GM18867 (cell line): ENCODE results near the gene KPNA1.
A peak's percentile ranks its signal among the peaks of the same experiment; 100 is the strongest.
"Not testable (repeated sequence)": the region's sequence is repeated elsewhere in the genome, so short reads cannot be mapped to it uniquely, and the experiment has no call there.

Experiments
- ATAC-seq: cut with Tn5 transposase; IDR thresholded peaks from one replicate; pipeline ENCODE4 v1.9.1; 2021; ENCODE audit warnings: mild to moderate bottlenecking, moderate library complexity; ENCODE audit not compliant: unreplicated experiment

The KPNA1 gene

DNA sequence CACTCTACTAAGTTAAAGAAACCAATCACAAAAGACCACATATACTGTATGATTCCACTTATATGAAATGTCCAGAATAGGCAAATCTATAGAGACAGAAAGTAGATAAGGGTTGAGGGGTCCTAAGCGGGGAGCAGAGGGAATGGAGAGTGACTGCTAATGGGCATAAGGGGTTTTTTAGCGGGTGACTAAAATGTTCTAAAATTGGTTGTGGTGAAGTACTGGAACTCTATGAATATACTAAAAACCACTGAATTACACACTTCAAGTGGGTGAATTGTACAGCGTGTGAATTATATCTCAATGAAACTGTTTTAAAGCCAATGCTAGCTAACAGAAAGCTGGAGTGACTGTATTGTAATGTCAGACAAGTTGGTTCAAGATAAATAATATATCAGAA lies 33.3 kb downstream of the KPNA1 start:
- ATAC-seq = no peak

- no peak for ATAC-seq
Measured at GRCh38 chr3:122476532-122476931, 38.2 kb downstream of the KPNA1 start.

GRCh38 chr3:122475316-122475715 lies 39.4 kb downstream of the KPNA1 start:
- ATAC-seq = no peak

- ATAC-seq = no peak
Measured at GRCh38 chr3:122469659-122470058, 45.1 kb downstream of the KPNA1 start.

DNA sequence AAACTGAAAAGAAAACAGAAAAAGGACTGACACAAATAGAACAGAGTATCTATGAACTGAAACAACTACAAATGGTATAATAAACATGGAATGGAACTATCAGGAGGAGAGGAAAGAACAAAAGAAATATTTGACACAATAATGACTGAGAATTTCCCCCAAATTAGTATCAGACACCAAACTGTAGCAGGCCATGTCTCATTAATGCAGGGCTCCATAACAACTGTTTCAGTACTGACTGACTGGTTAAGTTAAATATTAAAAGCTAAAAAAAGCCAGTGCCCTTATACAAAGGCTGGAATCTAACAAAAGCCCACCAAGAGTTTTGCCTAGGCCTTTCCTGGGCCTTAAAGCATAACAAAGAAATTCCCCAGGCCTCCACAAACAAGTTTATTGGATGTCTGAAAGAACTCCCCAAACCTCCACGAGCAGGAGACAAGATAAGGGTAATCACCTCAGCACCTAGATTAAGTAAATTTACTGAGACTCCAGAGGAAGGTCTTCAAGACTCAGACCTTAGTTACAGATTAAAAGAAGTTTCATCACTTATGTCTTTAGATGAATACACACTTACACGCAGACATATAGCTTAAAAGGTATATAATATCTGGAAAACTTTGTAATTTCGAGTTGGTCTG lies 45.7 kb downstream of the KPNA1 start:
- peak; percentile 47 for ATAC-seq

GRCh38 chr3:122466701-122467240 lies 48.0 kb downstream of the KPNA1 start:
- ATAC-seq = no peak

DNA sequence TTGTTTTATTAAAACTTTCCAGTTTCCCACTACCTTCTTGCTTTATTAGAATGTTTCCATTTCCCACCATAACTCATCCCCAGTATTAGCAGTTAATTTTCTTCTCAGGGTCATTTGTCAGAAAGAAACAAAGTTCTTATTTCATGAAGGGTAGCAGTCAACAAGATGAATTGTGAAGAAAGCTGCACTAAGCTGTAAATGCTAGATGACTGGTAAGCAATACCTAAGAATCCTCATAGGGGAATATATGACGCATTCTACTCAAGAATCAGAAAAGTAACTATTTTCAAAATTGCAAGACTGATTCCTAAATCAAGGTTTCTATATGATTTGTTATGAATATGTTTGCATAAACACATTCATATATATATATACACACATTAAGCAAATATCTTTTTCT lies 50.1 kb downstream of the KPNA1 start:
- no peak for ATAC-seq

DNA sequence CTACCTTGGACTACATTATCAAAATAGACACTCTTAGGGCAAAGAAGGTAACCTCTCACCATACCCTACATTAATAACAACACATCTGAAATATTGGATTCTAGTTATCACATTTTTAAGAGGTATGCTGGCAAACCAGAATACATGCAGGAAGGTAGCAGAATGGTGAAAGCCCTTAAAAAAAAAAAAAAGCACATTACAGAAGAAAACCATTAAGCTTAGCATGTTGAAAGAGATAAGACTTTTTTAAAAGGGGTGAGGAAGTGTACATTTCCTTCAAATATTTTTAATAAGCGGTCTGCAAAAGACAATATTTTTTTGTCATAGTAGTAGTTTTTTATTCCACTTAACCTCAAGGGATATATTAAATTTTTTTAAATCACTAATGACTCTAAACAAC lies 52.3 kb downstream of the KPNA1 start:
- ATAC-seq = no peak

DNA sequence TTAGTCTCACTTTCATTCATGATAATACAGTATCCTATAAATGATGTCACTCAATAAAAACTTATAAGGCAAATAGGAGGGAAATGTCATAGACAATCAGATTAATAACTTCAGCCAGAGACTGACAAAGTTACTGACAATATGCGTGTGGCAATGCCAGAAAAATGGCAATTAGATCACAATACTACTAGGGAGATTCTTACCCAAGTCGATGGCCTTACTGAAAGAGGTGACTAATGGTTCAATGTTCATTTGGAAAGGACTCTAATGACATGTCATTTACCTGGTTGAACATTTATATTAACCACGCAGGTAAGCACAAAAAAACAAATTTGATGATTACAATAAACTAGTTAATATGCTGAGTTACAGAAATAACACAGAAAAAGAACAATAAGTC lies 52.9 kb downstream of the KPNA1 start:
- ATAC-seq = no peak

DNA sequence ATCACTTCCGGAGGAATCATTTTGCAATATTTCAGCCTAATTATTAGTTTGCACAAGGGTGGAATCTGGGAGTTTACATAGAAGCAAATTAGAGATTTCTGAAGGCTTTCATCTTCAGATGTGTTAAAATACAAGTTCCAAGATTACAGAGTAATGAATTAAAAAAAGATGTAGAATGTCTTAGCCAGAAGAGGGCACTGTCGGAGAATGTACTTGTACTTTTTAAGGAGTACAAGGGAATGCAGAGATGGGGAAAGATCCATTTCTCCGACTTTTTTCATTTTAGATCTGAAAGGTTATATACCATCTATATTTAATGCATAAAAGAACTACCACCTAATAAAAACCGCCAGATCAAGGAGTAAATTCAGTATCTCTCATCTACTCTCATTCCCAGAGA lies 55.7 kb downstream of the KPNA1 start:
- ATAC-seq = no peak

- ATAC-seq = no peak
Measured at GRCh38 chr3:122457706-122458105, 57.0 kb downstream of the KPNA1 start.

DNA sequence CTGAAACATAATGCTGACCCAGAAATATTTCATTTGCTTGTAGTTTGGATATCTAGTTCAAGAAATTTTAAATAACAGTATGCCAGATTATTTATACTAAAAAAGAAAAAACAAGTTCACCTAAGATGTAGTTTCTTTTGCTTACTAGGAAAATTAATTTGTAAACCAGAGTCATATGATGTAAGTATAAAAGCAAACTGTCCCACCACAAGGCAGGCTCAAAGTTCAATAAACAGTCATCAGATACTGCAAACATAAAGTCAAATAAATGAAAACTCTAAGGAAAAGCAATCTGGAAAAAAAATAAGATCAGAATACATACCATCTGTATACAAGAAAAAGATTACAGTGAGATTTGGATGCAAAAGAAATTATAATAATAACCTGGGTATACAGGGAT lies 58.7 kb downstream of the KPNA1 start:
- no peak for ATAC-seq

DNA sequence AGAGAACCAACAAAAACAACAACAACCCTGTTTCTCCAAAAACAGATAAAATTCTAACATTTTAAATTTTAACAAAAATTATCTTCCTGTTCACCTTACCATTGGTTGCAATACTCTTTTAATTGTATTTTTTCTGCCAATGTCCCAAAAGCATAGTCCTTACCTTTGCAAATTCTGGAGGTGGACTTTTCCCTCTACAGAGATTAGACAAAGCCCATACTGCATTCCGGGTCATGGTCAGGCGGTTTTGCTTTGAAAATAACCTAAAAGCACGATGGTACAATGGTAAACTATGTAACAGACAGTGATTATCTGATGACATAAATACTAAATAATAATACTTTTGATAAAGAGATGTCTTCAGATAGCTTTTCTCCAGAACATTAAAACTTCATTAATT lies 63.4 kb downstream of the KPNA1 start:
- ATAC-seq = no peak

GRCh38 chr3:122448218-122448617 lies 66.5 kb downstream of the KPNA1 start:
- ATAC-seq = not testable (repeated sequence)

DNA sequence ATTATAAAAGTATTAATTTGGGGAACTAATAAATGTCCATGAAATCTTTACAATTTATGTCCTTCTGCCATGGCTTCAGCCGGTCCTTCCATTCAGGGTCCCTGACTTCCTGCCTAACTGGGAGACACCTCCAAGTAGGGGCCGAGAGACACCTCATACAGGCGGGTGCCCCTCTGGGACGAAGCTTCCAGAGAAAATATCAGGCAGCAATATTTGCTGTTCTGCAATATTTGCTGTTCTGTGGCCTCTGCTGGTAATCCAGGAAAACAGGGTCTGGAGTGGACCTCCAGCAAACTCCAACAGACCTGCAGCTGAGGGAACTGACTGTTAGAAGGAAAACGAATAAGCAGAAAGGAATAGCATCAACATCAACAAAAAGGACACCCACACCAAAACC lies 70.2 kb downstream of the KPNA1 start:
- ATAC-seq = not testable (repeated sequence)

DNA sequence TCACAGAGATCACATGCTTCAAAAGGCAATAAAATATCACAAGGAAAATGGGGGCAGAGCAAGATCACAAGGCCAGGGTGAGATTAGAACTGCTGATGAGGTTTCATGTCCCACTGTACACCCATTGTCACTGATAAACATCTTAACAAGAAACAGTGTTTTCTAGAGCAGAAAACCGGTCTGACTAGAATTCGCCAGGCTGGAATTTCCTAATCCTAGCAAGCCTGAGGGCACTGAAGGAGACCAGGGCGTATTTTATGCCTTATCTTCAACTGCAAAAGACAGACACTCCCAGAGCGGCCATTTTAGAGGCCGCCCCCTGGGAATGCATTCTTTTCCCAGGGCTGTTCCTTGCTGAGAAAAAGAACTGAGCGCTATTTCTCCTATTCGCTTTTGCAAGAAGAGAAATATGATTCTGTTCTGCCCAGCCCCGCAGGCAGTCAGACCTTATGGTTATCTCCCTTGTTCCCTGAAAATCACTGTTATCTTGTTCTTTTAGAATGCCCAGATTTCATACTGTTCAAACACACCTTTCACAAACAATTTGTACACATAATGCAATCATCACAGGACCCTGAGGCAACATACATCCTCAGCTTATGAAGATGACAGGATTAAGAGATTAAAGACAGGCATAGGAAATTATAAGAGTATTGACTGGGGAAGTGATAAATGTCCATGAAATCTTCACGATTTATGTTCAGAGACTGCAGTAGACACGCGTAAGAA lies 70.8 kb downstream of the KPNA1 start:
- not testable (repeated sequence) for ATAC-seq

- no peak for ATAC-seq
Measured at GRCh38 chr3:122443090-122443489, 71.6 kb downstream of the KPNA1 start.

DNA sequence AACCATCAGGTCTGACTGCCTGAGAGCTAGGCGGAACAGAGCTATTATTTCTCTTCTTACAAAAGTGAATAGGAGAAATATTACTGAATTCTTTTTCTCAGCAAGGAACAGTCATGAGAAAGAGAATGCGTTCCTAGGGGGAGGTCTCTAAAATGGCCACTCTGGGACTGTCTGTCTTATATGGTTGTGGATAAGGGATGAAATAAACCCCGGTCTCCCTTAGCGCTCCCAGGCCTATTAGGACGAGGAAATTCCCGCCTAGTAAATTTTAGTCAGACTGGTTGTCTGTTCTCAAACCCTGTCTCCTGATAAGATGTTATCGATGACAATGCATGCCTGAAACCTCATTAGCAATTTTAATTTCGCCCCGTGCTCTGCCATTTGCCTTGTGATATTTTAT lies 78.8 kb downstream of the KPNA1 start:
- no peak for ATAC-seq

- no peak for ATAC-seq
Measured at GRCh38 chr3:122430371-122430770, 84.4 kb downstream of the KPNA1 start.

GRCh38 chr3:122427857-122428471 lies 86.8 kb downstream of the KPNA1 start:
- ATAC-seq = no peak

GRCh38 chr3:122421836-122422235 lies 92.9 kb downstream of the KPNA1 start:
- no peak for ATAC-seq

DNA sequence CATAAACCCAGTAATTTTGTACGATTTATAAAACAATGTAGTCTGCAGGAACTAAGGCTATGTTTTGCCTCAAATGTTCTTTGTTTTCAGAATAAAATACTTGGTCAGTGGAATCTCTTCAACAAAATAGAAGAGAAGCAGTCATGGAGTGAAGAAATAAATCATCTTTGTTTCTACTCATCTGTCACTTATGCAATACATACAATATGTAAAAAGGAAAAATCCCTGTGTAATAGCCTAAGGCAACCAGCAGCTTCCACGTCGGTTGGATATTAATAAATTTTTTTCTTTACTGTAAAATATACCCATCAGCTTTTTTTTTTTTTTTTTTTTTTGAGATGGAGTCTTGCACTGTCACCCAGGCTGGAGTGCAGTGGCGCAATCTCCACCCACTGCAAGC lies 93.6 kb downstream of the KPNA1 start:
- no peak for ATAC-seq
